Measurements from ENCODE around the gene DPP10.

Gene DPP10

DNA sequence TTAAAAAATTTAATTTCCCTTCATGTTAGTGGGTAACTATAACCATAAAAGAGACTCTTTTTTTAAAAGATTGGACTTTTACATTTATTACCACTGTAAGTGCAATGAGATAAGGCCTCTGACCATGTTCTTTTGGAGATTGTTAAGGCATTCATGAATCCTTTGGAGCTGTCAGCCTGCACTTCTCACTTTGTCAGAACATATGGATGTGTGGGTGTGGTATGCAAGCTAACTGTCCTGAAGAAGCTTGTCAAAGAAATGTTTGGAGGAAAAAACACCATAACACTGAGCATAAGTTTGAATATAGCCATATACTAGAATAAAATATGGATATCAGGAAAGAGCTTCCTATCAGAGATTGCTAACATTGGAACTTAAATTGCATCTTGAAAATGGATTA is 754.1 kb downstream of the DPP10 start:
- no peak overlapping the region for H3K4me3 ChIP-seq (ENCODE audit: low read depth in 1 of 2, low read length in 2 of 2)
- no peak overlapping the region for H3K27ac ChIP-seq (ENCODE audit: low read length)
- H3K9me3 ChIP-seq (ENCODE audit: control insufficient read depth in 1 of 2, low read length in 2 of 2): no peaks in the 10 kb centered on the region
- H3K36me3 ChIP-seq (ENCODE audit: control insufficient read depth in 1 of 2, insufficient read depth in 2 of 2, low read length in 2 of 2): no peaks in the 10 kb centered on the region
- peaks cover 0 to 6% of the 10 kb centered on the region in 2 donors for H3K4me1 ChIP-seq (ENCODE audit: control insufficient read depth in 1 of 2, insufficient read depth in 2 of 2, low read length in 2 of 2)
- no peaks in the 10 kb centered on the region for H3K27me3 ChIP-seq (ENCODE audit: low read depth, low read length)

DNA sequence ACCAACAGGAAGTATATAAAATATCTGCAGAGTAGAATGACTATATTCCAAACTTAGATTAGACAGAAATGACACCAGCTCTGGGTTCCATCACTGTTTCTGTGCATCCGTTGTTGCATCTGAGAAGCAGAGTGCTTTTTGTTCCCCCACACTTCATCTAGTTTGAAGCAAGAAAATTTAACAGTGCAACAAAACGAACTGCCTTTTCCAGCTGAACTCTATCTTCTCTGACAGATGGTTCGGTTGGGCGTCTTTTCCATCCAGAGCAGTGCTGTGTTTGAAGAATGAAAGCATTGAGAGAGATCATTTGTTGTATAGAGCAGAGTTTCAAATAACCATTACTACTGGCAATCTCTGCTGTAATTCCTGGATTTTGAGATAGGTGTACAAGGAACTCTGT is 757.5 kb downstream of the DPP10 start:
- Histone ChIP-seq H3K9me3 (ENCODE audit: control insufficient read depth in 1 of 2, low read length in 2 of 2) (no peaks in the 10 kb centered on the region), H3K27ac (ENCODE audit: low read length) (no peak overlapping the region), H3K27me3 (ENCODE audit: low read depth, low read length) (no peaks in the 10 kb centered on the region), H3K4me3 (ENCODE audit: low read depth in 1 of 2, low read length in 2 of 2) (no peak overlapping the region), H3K36me3 (ENCODE audit: control insufficient read depth in 1 of 2, insufficient read depth in 2 of 2, low read length in 2 of 2) (no peaks in the 10 kb centered on the region), H3K4me1 (ENCODE audit: control insufficient read depth in 1 of 2, insufficient read depth in 2 of 2, low read length in 2 of 2) (peaks cover 0 to 6% of the 10 kb centered on the region in 2 donors)

DNA sequence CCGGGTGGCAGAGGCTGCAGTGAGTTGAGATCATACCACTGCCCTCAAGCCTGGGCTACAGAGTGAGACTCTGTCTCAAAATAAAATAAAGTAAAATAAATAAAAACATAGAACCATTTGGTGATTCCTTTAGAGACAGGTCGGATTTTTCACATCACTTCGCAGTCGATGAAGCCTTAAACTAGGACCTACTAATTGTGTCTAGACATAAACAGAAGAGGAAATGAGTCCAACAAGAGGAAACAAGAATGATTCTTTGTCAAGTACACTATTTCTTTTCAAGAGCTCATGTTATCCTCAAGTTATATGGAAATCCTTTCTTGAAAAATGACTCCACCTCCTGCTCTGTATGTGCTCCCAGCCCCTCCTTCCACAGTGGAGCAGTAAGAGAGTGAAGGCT is 758.9 kb downstream of the DPP10 start:
- no peaks in the 10 kb centered on the region for H3K27me3 ChIP-seq (ENCODE audit: low read depth, low read length)
- H3K4me3 ChIP-seq (ENCODE audit: low read depth in 1 of 2, low read length in 2 of 2): no peak overlapping the region
- peaks cover 0 to 6% of the 10 kb centered on the region in 2 donors for H3K4me1 ChIP-seq (ENCODE audit: control insufficient read depth in 1 of 2, insufficient read depth in 2 of 2, low read length in 2 of 2)
- no peak overlapping the region for H3K27ac ChIP-seq (ENCODE audit: low read length)
- no peaks in the 10 kb centered on the region for H3K36me3 ChIP-seq (ENCODE audit: control insufficient read depth in 1 of 2, insufficient read depth in 2 of 2, low read length in 2 of 2)
- no peaks in the 10 kb centered on the region for H3K9me3 ChIP-seq (ENCODE audit: control insufficient read depth in 1 of 2, low read length in 2 of 2)

DNA sequence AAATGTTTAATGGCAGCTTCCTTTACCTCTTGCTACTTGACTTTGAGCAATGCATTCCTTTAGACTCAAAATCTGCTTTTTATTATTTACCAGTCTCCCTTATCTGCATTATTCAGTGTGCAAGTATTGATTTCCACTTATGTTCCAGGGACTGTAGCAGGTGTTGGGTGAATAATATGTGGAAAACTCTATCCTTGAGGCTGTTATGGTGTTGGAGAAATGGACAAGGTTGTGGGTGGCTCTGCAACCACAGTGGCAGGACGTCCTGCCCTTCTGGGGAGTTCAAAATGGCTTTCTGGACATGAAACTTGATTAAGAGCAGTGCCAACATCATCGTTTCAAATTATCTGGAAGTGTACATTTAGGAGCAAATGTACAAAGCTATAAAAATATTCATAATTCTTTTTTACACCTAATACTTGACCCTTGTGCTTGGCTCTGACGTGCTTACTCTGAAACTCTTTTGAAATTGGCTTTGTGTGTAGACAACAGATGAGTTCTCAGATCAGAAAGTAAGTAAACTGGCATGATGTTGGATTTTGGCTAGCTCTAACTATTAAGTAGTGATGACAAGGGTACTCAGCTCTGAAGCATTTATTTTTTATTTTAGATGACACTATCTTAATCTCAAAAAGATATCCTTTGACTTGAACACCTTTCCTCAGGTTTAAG is 766.2 kb downstream of the DPP10 start:
- Histone ChIP-seq H3K36me3 (ENCODE audit: control insufficient read depth in 1 of 2, insufficient read depth in 2 of 2, low read length in 2 of 2) (no peaks in the 10 kb centered on the region), H3K9me3 (ENCODE audit: control insufficient read depth in 1 of 2, low read length in 2 of 2) (no peaks in the 10 kb centered on the region), H3K4me3 (ENCODE audit: low read depth in 1 of 2, low read length in 2 of 2) (no peak overlapping the region), H3K4me1 (ENCODE audit: control insufficient read depth in 1 of 2, insufficient read depth in 2 of 2, low read length in 2 of 2) (no peaks in the 10 kb centered on the region), H3K27me3 (ENCODE audit: low read depth, low read length) (no peaks in the 10 kb centered on the region), H3K27ac (ENCODE audit: low read length) (no peak overlapping the region)

DNA sequence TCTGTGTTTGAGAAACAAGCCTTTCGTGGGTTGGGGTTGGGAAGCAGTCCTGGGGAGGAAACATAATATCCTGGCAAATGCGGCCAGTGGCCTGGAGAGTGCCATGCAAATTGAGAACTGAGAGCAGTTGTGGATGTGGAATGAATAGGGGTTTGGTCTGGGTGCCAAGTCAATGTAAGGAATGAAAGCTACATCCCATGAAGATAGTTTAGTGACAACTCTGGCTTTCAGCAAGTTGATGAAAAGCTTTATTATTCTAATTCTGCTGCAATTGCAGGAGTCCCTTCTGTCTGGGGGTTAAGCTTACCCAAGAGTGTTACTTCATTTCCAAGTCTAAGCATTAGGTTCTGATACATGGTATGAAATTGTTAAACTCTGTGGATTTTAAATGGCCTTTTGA is 771.6 kb downstream of the DPP10 start:
- no peaks in the 10 kb centered on the region for H3K9me3 ChIP-seq (ENCODE audit: control insufficient read depth in 1 of 2, low read length in 2 of 2)
- H3K36me3 ChIP-seq (ENCODE audit: control insufficient read depth in 1 of 2, insufficient read depth in 2 of 2, low read length in 2 of 2): no peaks in the 10 kb centered on the region
- no peak overlapping the region for H3K4me3 ChIP-seq (ENCODE audit: low read depth in 1 of 2, low read length in 2 of 2)
- H3K27me3 ChIP-seq (ENCODE audit: low read depth, low read length): no peaks in the 10 kb centered on the region
- H3K27ac ChIP-seq (ENCODE audit: low read length): no peak overlapping the region
- no peaks in the 10 kb centered on the region for H3K4me1 ChIP-seq (ENCODE audit: control insufficient read depth in 1 of 2, insufficient read depth in 2 of 2, low read length in 2 of 2)

DNA sequence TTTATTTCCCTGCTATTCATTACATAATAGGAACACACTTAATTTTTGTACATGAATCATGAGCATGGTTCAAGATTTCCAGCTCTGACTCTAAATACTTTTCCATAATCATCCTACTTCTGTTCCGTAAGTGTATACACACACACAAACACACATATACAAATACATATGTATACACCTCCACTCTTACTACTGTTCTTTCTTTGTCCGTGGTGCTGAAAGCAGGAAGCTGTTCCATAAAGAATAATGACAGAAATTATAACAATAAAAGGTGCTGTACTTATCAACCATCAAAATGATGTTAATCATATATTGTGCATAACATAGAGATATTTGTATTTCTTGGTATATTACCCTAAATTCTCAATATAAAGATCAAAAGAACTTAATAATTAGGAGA is 776.9 kb downstream of the DPP10 start:
- Histone ChIP-seq H3K27ac (ENCODE audit: low read length) (no peak overlapping the region), H3K4me3 (ENCODE audit: low read depth in 1 of 2, low read length in 2 of 2) (no peak overlapping the region), H3K36me3 (ENCODE audit: control insufficient read depth in 1 of 2, insufficient read depth in 2 of 2, low read length in 2 of 2) (no peaks in the 10 kb centered on the region), H3K27me3 (ENCODE audit: low read depth, low read length) (no peaks in the 10 kb centered on the region), H3K4me1 (ENCODE audit: control insufficient read depth in 1 of 2, insufficient read depth in 2 of 2, low read length in 2 of 2) (no peaks in the 10 kb centered on the region), H3K9me3 (ENCODE audit: control insufficient read depth in 1 of 2, low read length in 2 of 2) (no peaks in the 10 kb centered on the region)

DNA sequence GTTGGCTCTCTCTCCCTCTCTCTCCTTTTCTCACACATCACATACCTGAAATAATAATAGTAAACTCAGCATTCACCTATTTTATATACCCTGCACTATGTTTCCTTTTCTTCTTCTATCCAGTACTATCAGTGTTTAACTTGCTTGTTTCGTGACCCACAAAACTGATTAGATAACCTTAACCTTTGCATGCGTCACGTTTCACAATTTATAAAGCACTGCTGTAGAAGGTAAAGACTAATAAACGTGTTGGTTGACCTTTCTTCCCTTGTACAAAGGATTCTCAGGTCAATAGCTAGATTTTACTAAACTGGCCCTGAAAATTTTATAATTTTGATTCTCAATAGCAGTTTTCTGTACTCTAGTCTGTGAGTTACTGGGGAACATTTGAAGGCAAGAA is 791.7 kb downstream of the DPP10 start:
- Histone ChIP-seq H3K36me3 (ENCODE audit: control insufficient read depth in 1 of 2, insufficient read depth in 2 of 2, low read length in 2 of 2) (no peaks in the 10 kb centered on the region), H3K9me3 (ENCODE audit: control insufficient read depth in 1 of 2, low read length in 2 of 2) (no peaks in the 10 kb centered on the region), H3K27ac (ENCODE audit: low read length) (no peak overlapping the region)

DNA sequence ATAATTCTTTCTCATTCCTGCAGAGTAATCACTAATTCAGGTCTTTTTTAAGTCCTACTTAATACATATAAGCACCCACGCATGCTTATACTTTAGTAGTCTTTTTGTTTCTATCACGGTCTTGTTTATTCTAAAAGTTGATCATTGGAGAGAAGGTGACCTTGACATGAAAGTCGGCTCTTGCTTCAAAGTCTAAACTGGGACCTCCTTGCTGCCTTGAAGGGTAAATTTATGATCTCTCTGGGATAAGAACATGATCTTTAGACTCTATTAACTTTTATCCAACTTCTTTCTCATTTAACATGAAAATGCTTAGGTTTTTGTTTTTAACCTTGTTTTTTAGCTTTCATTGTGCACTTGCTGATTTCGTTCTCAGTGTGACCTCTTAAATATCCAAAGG is 792.3 kb downstream of the DPP10 start:
- Histone ChIP-seq H3K27ac (ENCODE audit: low read length) (no peak overlapping the region), H3K4me1 (ENCODE audit: control insufficient read depth in 1 of 2, insufficient read depth in 2 of 2, low read length in 2 of 2) (no peaks in the 10 kb centered on the region), H3K36me3 (ENCODE audit: control insufficient read depth in 1 of 2, insufficient read depth in 2 of 2, low read length in 2 of 2) (no peaks in the 10 kb centered on the region), H3K9me3 (ENCODE audit: control insufficient read depth in 1 of 2, low read length in 2 of 2) (no peaks in the 10 kb centered on the region), H3K27me3 (ENCODE audit: low read depth, low read length) (no peaks in the 10 kb centered on the region), H3K4me3 (ENCODE audit: low read depth in 1 of 2, low read length in 2 of 2) (no peak overlapping the region)

More for the DNA sequence above, 791.7 kb downstream of the DPP10 start:
- no peak overlapping the region for H3K4me3 ChIP-seq (ENCODE audit: low read depth in 1 of 2, low read length in 2 of 2)
- no peaks in the 10 kb centered on the region for H3K4me1 ChIP-seq (ENCODE audit: control insufficient read depth in 1 of 2, insufficient read depth in 2 of 2, low read length in 2 of 2)
- H3K27me3 ChIP-seq (ENCODE audit: low read depth, low read length): no peaks in the 10 kb centered on the region

DNA sequence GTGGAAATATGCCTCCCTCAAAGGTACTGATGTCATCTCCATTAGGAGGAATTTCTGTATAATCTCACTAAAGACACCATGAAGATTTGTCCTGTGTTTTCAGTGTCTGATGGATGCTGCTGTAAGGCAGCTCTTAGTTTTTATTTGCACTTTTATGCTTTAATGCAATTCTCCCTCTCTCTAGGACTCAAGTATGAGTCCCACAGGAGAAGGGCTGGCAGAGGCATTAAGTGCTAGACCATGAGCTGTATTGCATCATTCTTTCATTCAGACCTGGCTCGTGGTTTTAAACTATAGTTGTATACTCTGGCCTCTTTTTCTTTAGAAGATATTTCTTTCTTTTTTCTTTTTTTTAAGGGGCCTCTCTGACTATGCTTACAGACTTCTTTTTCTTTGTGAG is 805.6 kb downstream of the DPP10 start:
- Histone ChIP-seq H3K27ac (ENCODE audit: low read length) (no peak overlapping the region), H3K36me3 (ENCODE audit: control insufficient read depth in 1 of 2, insufficient read depth in 2 of 2, low read length in 2 of 2) (no peaks in the 10 kb centered on the region), H3K27me3 (ENCODE audit: low read depth, low read length) (no peaks in the 10 kb centered on the region), H3K4me3 (ENCODE audit: low read depth in 1 of 2, low read length in 2 of 2) (no peak overlapping the region), H3K4me1 (ENCODE audit: control insufficient read depth in 1 of 2, insufficient read depth in 2 of 2, low read length in 2 of 2) (no peaks in the 10 kb centered on the region), H3K9me3 (ENCODE audit: control insufficient read depth in 1 of 2, low read length in 2 of 2) (no peaks in the 10 kb centered on the region)

DNA sequence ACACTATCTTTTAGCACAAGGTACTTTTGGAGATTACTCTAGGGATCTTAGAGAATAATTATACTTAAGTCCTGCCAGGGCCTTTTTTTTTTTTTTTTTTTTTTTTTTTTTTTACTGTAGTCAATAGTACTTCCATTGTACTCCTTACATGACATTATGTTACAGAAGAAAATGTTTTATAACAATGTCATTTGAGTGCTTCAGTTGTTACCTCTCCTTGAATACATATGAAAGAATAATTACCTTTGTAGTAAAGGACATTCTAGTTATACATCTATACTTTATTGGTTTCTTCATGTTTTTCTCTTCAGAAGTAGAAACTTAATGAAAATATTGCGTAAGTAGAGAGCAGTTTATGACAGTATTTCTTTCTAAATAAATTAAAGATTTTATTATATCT is 834.9 kb downstream of the DPP10 start:
- Histone ChIP-seq H3K9me3 (ENCODE audit: control insufficient read depth in 1 of 2, low read length in 2 of 2) (no peaks in the 10 kb centered on the region), H3K4me3 (ENCODE audit: low read depth in 1 of 2, low read length in 2 of 2) (no peak overlapping the region), H3K4me1 (ENCODE audit: control insufficient read depth in 1 of 2, insufficient read depth in 2 of 2, low read length in 2 of 2) (no peaks in the 10 kb centered on the region), H3K36me3 (ENCODE audit: control insufficient read depth in 1 of 2, insufficient read depth in 2 of 2, low read length in 2 of 2) (no peaks in the 10 kb centered on the region), H3K27ac (ENCODE audit: low read length) (no peak overlapping the region), H3K27me3 (ENCODE audit: low read depth, low read length) (no peaks in the 10 kb centered on the region)

DNA sequence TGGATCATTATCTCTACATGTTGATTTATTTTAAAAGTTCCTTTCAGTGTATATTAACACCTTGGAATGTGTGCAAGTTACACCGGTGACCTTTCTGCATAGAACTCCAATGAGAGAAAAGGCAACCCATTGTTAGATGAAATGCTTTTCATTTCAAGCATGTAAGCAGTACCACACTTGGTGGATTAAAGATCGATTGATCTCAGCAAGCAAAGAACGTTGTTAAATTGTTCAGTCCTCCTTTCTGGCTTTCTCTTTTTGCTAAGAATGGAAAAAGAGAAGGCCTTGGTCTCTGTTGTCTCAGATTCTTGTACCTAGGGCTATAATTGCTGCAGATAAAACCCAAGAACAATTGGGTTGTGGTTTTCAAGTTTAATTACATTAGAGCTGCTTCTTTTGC is 843.0 kb downstream of the DPP10 start:
- H3K36me3 ChIP-seq (ENCODE audit: control insufficient read depth in 1 of 2, insufficient read depth in 2 of 2, low read length in 2 of 2): no peaks in the 10 kb centered on the region
- H3K27ac ChIP-seq (ENCODE audit: low read length): no peak overlapping the region
- no peaks in the 10 kb centered on the region for H3K4me1 ChIP-seq (ENCODE audit: control insufficient read depth in 1 of 2, insufficient read depth in 2 of 2, low read length in 2 of 2)
- no peaks in the 10 kb centered on the region for H3K9me3 ChIP-seq (ENCODE audit: control insufficient read depth in 1 of 2, low read length in 2 of 2)
- H3K27me3 ChIP-seq (ENCODE audit: low read depth, low read length): no peaks in the 10 kb centered on the region
- no peak overlapping the region for H3K4me3 ChIP-seq (ENCODE audit: low read depth in 1 of 2, low read length in 2 of 2)

DNA sequence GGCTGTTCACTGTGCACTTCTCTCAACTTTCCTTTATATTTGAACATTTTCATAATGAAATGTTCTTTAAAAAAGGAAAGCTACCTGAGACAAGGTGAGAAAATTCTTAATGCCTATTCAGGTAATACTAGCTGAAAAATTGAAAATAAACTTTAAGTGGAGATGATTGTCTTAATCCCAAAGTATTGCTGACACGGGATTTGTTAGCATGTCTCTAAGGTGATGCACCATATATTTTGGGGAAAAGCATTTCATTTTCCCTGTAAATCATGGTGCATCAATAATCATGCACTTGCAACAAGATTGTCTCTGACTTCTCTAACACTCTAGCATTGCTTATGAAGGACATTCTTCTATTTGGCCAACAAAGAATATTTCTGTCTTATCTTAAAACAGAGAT is 848.0 kb downstream of the DPP10 start:
- Histone ChIP-seq H3K27me3 (ENCODE audit: low read depth, low read length) (no peaks in the 10 kb centered on the region), H3K4me1 (ENCODE audit: control insufficient read depth in 1 of 2, insufficient read depth in 2 of 2, low read length in 2 of 2) (no peaks in the 10 kb centered on the region), H3K27ac (ENCODE audit: low read length) (no peak overlapping the region), H3K4me3 (ENCODE audit: low read depth in 1 of 2, low read length in 2 of 2) (no peak overlapping the region), H3K9me3 (ENCODE audit: control insufficient read depth in 1 of 2, low read length in 2 of 2) (no peaks in the 10 kb centered on the region), H3K36me3 (ENCODE audit: control insufficient read depth in 1 of 2, insufficient read depth in 2 of 2, low read length in 2 of 2) (no peaks in the 10 kb centered on the region)
